MCF 10A (cell line): Measurements from ENCODE around the gene PHKB. TPM values are rescaled to one million over a fixed set of nuclear protein-coding genes. Genes with fewer than 3 reads are reported as not detected.

Experiments used
- Bru-seq: library from RNA; stranded (reverse); fragments of 400-500 nt; gene quantifications from one replicate; lab custom pipeline; 2021; lab: Mats Ljungman, UMichigan
- BruChase-seq, 2 experiments: library from RNA; stranded (reverse); fragments of 400-500 nt; gene quantifications; one replicate each; lab custom pipeline; 2021; lab: Mats Ljungman, UMichigan
- BruUV-seq: library from RNA; stranded (reverse); fragments of 400-500 nt; replicated peaks from 2 replicates; lab custom pipeline; 2021; lab: Mats Ljungman, UMichigan
- CTCF ChIA-PET: fragments of 300-600 bp; sonication (Branson Sonifier 250); formaldehyde crosslinking; extraction: SDS; loops from one replicate; lab custom pipeline; 2021; ENCODE audit warnings: antibody characterized with exemption, inconsistent platforms; lab: Yijun Ruan, JAX
- POLR2A ChIA-PET: fragments of 300-600, 350-650 bp; sonication (Branson Sonifier 250); formaldehyde crosslinking; extraction: SDS; loops from one replicate; lab custom pipeline; 2020; ENCODE audit warnings: antibody characterized with exemption, inconsistent platforms; lab: Yijun Ruan, JAX
- DNase-seq: peaks from one replicate; pipeline ENCODE4 v3.0.0-alpha.2; 2018; ENCODE audit not compliant: unreplicated experiment
- H3K27ac Mint-ChIP-seq: one replicate; pipeline ENCODE4 v1.8.0; 2022; ENCODE audit warnings: mild to moderate bottlenecking, low read depth, mixed read lengths; ENCODE audit not compliant: unreplicated experiment
- H3K27me3 Mint-ChIP-seq: one replicate; pipeline ENCODE4 v1.8.0; 2022; ENCODE audit warnings: mixed read lengths; ENCODE audit not compliant: insufficient read depth, unreplicated experiment
- H3K36me3 Mint-ChIP-seq: one replicate; pipeline ENCODE4 v1.8.0; 2022; ENCODE audit warnings: mild to moderate bottlenecking, moderate library complexity, mixed read lengths; ENCODE audit not compliant: insufficient read depth, unreplicated experiment
- H3K4me1 Mint-ChIP-seq: one replicate; pipeline ENCODE4 v1.8.0; 2022; ENCODE audit warnings: mixed read lengths; ENCODE audit not compliant: insufficient read depth, unreplicated experiment
- H3K4me3 Mint-ChIP-seq: one replicate; pipeline ENCODE4 v1.8.0; 2022; ENCODE audit warnings: mild to moderate bottlenecking, moderate library complexity, mixed read lengths; ENCODE audit not compliant: unreplicated experiment
- H3K9me3 Mint-ChIP-seq: one replicate; pipeline ENCODE4 v1.8.0; 2022; ENCODE audit warnings: mixed read lengths; ENCODE audit not compliant: unreplicated experiment
- CTCF ChIP-seq: fragments of 200-600 bp; IDR thresholded peaks from one replicate; pipeline ENCODE4 v1.8.0; 2022; ENCODE audit warnings: antibody characterized with exemption, mild to moderate bottlenecking; ENCODE audit not compliant: unreplicated experiment
- intact Hi-C: fragments of 100-400 bp; cut with micrococcal nuclease; formaldehyde crosslinking; loops from 2 replicates; pipeline ENCODE4 v1.14.1; 2022
- long read RNA-seq: library from polyadenylated mRNA; stranded (forward); transcript quantifications from one replicate; pipeline ENCODE4 v2.0.0, GENCODE V29; 2022
- total RNA-seq: library from RNA; stranded (reverse); gene quantifications from 2 replicates; pipeline ENCODE4 v1.2.3, GENCODE V29; 2022

Gene PHKB
- total RNA-seq (62.2 and 67.3 TPM in 2 replicates), Bru-seq, nascent RNA (percentile 82 among the genes with signal in this experiment), BruChase-seq, experiment 1, labeled RNA remaining after a 6-hour chase (percentile 68 among the genes with signal in this experiment), BruChase-seq, experiment 2, labeled RNA remaining after a 2-hour chase (percentile 81 among the genes with signal in this experiment)
- long read RNA-seq, full-length matches to known transcripts = 21 of 128 reads
- long read RNA-seq, partial matches to known transcripts = 10 of 128 reads
- long read RNA-seq, other reads (novel, unspliced or antisense) = 97 of 128 reads

- no peaks in the 10 kb centered on the region for H3K27me3 Mint-ChIP-seq
- no peaks in the 10 kb centered on the region for H3K9me3 Mint-ChIP-seq
- peaks cover 35% of the 10 kb centered on the region for H3K4me1 Mint-ChIP-seq
- peak within 1 kb of the TSS; percentile 99 for H3K27ac Mint-ChIP-seq
- TF ChIP-seq CTCF = no peak
- DNase-seq = peak; percentile 90
- peak within 1 kb of the TSS; percentile 94 for H3K4me3 Mint-ChIP-seq
- H3K36me3 Mint-ChIP-seq = peaks cover 27% of the 10 kb centered on the region
- ChIA-PET CTCF (interaction anchor here (0.5 to 6.1 kb wide), 11 partner anchors 10 to 695 kb away, joined by 3 to 31 read pairs (median 3); partner anchors contain the start of genes ABCC12 and NETO2), POLR2A (interaction anchor here (0.6 to 6.0 kb wide), 18 partner anchors 8 to 1103 kb away, joined by 3 to 90 read pairs (median 4); partner anchors contain the start of genes DNAJA2 and NETO2)
- no TSS peak for BruUV-seq
- intact Hi-C loops = loop anchor here (2.0 to 5.0 kb wide), 3 partner anchors 318 to 696 kb away; partner anchors contain the start of genes ABCC12 and NETO2
Observed at GRCh38 chr16:47460711-47461597, at the start of gene PHKB, which contains the start of gene ITFG1. PHKB (plus strand) TSS chr16:47461331; CDS start chr16:47461351, 20 bp downstream. ITFG1 (minus strand) TSS chr16:47461063; CDS start chr16:47461045, 18 bp downstream.

- ChIA-PET CTCF (no interaction called here), POLR2A (interaction anchor here (0.7 kb wide), 1 partner anchor 103 kb away, joined by 3 read pairs; no protein-coding TSS in a partner anchor)
- no peak for TF ChIP-seq CTCF
- intact Hi-C loops = no loop called here
- Mint-ChIP-seq H3K27ac (no peak overlapping the region), H3K9me3 (no peaks in the 10 kb centered on the region), H3K4me1 (peaks cover 5% of the 10 kb centered on the region), H3K27me3 (no peaks in the 10 kb centered on the region), H3K4me3 (no peak overlapping the region), H3K36me3 (peaks cover 13% of the 10 kb centered on the region)
- no peak for DNase-seq
- BruUV-seq = no TSS peak
Observed at GRCh38 chr16:47413041-47413440, 48.1 kb upstream of the PHKB start.

GRCh38 chr16:47416869-47417268, 44.3 kb upstream of the PHKB start:
- no peak overlapping the region for H3K27ac Mint-ChIP-seq
- intact Hi-C loops = no loop called here
- H3K4me3 Mint-ChIP-seq = no peak overlapping the region
- BruUV-seq = no TSS peak
- ChIA-PET CTCF (interaction anchor here (0.6 kb wide), 1 partner anchor 638 kb away, joined by 6 read pairs; no protein-coding TSS in a partner anchor), POLR2A (interaction anchor here (0.9 kb wide), 1 partner anchor 9 kb away, joined by 3 read pairs; no protein-coding TSS in a partner anchor)
- no peaks in the 10 kb centered on the region for H3K9me3 Mint-ChIP-seq
- H3K4me1 Mint-ChIP-seq = peaks cover 2% of the 10 kb centered on the region
- no peak for DNase-seq
- peaks cover 19% of the 10 kb centered on the region for H3K36me3 Mint-ChIP-seq
- TF ChIP-seq CTCF = no peak
- H3K27me3 Mint-ChIP-seq = no peaks in the 10 kb centered on the region
